ENCODE results near the gene PDGFC.

The PDGFC gene

DNA sequence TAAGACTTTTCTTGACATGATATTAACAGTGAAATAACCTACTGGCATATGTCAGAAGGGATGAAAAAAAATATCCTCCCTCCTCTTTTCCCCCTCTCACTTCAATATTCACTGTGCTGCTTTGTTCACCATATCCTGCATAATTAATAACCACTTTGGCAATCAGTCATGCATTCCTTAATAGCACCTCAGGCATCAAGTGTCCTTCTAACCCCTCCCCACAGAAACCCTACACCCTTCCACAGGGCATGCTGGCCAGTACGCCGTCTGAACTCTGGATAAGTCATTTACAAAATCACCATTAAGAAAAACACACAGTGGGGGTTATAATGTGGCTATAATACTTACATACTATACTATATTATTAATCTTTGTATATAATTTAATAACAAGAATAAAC is 165.9 kb downstream of the PDGFC start:
- Histone ChIP-seq H3K27ac (no peak overlapping the region), H3K79me2 (ENCODE audit: insufficient read depth, low read depth) (no peaks in the 10 kb centered on the region), H4K20me1 (ENCODE audit: insufficient read depth) (no peaks in the 10 kb centered on the region), H3K4me3 (IDR thresholded peaks at IDR 0.05; ENCODE audit: insufficient read depth, low read depth, low read length) (no peak overlapping the region), H3K4me1 (ENCODE audit: low read depth, poor library complexity, severe bottlenecking) (no peaks in the 10 kb centered on the region), H3K27me3 (ENCODE audit: insufficient read depth, low read depth) (no peaks in the 10 kb centered on the region), H2AFZ (ENCODE audit: low read depth) (no peak overlapping the region), H3K9ac (no peak overlapping the region), H3K4me2 (no peak overlapping the region), H3K36me3 (ENCODE audit: insufficient read depth) (no peaks in the 10 kb centered on the region)
- TF ChIP-seq, protein P1, sequence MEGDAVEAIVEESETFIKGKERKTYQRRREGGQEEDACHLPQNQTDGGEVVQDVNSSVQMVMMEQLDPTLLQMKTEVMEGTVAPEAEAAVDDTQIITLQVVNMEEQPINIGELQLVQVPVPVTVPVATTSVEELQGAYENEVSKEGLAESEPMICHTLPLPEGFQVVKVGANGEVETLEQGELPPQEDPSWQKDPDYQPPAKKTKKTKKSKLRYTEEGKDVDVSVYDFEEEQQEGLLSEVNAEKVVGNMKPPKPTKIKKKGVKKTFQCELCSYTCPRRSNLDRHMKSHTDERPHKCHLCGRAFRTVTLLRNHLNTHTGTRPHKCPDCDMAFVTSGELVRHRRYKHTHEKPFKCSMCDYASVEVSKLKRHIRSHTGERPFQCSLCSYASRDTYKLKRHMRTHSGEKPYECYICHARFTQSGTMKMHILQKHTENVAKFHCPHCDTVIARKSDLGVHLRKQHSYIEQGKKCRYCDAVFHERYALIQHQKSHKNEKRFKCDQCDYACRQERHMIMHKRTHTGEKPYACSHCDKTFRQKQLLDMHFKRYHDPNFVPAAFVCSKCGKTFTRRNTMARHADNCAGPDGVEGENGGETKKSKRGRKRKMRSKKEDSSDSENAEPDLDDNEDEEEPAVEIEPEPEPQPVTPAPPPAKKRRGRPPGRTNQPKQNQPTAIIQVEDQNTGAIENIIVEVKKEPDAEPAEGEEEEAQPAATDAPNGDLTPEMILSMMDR (conservative IDR thresholded peaks at IDR 0.05; ENCODE audit: low read depth, low read length), result no peak

DNA sequence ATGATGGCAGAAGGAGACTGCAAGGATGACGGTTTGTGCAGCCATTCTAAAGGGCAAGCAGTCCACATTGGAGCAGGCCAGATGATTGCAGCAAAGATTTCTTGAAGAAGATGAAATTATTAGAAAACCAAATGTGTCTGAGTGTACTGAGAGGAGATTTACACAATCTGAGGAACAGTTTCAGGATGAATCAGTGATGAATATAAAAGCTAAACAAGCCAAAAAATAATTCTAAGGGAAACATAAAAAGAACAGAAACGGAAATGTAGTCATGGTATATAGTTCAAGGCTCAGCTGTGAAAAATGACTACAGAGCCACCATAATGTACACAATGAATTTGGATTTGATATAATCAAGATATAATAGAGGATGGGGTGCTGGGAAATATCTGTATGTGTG is 168.5 kb downstream of the PDGFC start:
- H2AFZ ChIP-seq (ENCODE audit: low read depth), result no peak overlapping the region
- no peak overlapping the region for H3K27ac ChIP-seq

DNA sequence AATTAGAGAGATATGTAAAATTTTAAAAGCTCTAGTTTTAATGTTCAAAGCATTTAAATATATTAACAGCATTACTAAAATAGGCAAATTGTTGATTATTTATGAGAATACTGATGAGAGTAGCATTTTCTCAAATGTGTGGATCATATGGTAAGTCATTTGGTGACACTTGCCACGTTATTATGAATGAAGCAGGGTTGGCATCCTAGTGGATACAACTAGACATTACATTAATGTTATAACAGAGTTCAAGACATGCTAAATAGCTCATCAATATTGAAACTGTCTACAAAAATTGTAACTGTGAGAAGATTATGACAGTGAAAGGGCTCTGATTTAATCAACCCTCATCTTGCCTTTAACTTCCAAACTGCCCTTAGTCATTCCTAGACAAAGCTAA is 171.1 kb downstream of the PDGFC start:
- Histone ChIP-seq H3K4me2 (no peak overlapping the region), H3K79me2 (ENCODE audit: insufficient read depth, low read depth) (no peaks in the 10 kb centered on the region), H3K4me1 (ENCODE audit: low read depth, poor library complexity, severe bottlenecking) (no peaks in the 10 kb centered on the region), H3K9ac (no peak overlapping the region), H4K20me1 (ENCODE audit: insufficient read depth) (no peaks in the 10 kb centered on the region), H2AFZ (ENCODE audit: low read depth) (no peak overlapping the region), H3K36me3 (ENCODE audit: insufficient read depth) (no peaks in the 10 kb centered on the region), H3K27ac (no peak overlapping the region), H3K27me3 (ENCODE audit: insufficient read depth, low read depth) (no peaks in the 10 kb centered on the region), H3K4me3 (IDR thresholded peaks at IDR 0.05; ENCODE audit: insufficient read depth, low read depth, low read length) (no peak overlapping the region)
- TF ChIP-seq, protein P1 (conservative IDR thresholded peaks at IDR 0.05; ENCODE audit: low read depth, low read length), result no peak

More for the DNA sequence above, 168.5 kb downstream of the PDGFC start:
- Histone ChIP-seq H3K4me1 (ENCODE audit: low read depth, poor library complexity, severe bottlenecking) (no peaks in the 10 kb centered on the region), H3K36me3 (ENCODE audit: insufficient read depth) (no peaks in the 10 kb centered on the region), H4K20me1 (ENCODE audit: insufficient read depth) (no peaks in the 10 kb centered on the region), H3K9ac (no peak overlapping the region), H3K4me3 (IDR thresholded peaks at IDR 0.05; ENCODE audit: insufficient read depth, low read depth, low read length) (no peak overlapping the region), H3K4me2 (no peak overlapping the region), H3K27me3 (ENCODE audit: insufficient read depth, low read depth) (no peaks in the 10 kb centered on the region), H3K79me2 (ENCODE audit: insufficient read depth, low read depth) (no peaks in the 10 kb centered on the region)
- TF ChIP-seq, protein P1 (conservative IDR thresholded peaks at IDR 0.05; ENCODE audit: low read depth, low read length), result no peak

DNA sequence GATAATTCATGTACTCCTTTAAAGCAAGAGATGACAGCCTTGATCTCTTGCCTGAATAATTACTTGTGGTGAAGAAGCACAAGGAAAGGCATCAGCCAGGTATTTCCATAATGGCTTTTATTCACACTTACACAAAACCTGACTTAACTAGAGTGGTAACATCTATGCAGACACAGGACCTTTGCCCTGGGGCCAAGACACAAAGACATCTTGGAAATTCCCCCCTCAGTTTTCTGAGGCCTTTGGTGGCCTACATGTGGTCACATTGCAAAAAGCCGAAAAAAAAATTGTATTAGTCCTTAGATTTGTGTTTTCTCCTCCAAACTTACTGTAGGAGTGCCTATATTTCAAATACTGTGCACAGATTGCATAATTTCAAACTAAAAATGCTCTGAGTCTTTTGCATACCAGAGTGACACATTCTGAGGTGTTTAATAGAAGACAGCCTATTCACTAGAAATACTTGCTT is 172.4 kb downstream of the PDGFC start:
- no peaks in the 10 kb centered on the region for H3K4me1 ChIP-seq (ENCODE audit: low read depth, poor library complexity, severe bottlenecking)
- H2AFZ ChIP-seq (ENCODE audit: low read depth), result no peak overlapping the region
- no peak overlapping the region for H3K9ac ChIP-seq
- no peaks in the 10 kb centered on the region for H3K27me3 ChIP-seq (ENCODE audit: insufficient read depth, low read depth)
- TF ChIP-seq, protein P1 (conservative IDR thresholded peaks at IDR 0.05; ENCODE audit: low read depth, low read length), result no peak
- no peak overlapping the region for H3K27ac ChIP-seq
- no peaks in the 10 kb centered on the region for H3K79me2 ChIP-seq (ENCODE audit: insufficient read depth, low read depth)
- H3K36me3 ChIP-seq (ENCODE audit: insufficient read depth), result no peaks in the 10 kb centered on the region
- no peaks in the 10 kb centered on the region for H4K20me1 ChIP-seq (ENCODE audit: insufficient read depth)
- no peak overlapping the region for H3K4me2 ChIP-seq
- H3K4me3 ChIP-seq (IDR thresholded peaks at IDR 0.05; ENCODE audit: insufficient read depth, low read depth, low read length), result no peak overlapping the region
